WTC11 (cell line): ENCODE measurements around the gene INS. TPM values are rescaled to one million over a fixed set of nuclear protein-coding genes. Genes with fewer than 3 reads are reported as not detected.
"Not testable (repeated sequence)": the region's sequence is repeated elsewhere in the genome, so short reads cannot be mapped to it uniquely, and the experiment has no call there.

Experiments used
- ATAC-seq: fragments of 200-7000 bp; cut with Tn5 transposase; 2 replicates; pipeline ENCODE4 v1.10.0; 2021; ENCODE audit warnings: mild to moderate bottlenecking, moderate library complexity
- CTCF ChIA-PET: fragments of 300-600 bp; sonication (Branson Sonifier 250); formaldehyde crosslinking; loops from one replicate; lab custom pipeline; 2021; ENCODE audit warnings: antibody characterized with exemption; lab: Charles Lee
- POLR2A ChIA-PET: fragments of 350-600 bp; sonication (Branson Sonifier 250); formaldehyde crosslinking; loops from one replicate; lab custom pipeline; 2021; ENCODE audit warnings: antibody characterized with exemption; lab: Charles Lee
- DNase-seq: peaks from one replicate; pipeline ENCODE4 v3.0.0; 2021; ENCODE audit warnings: low spot score
- H3K27ac Mint-ChIP-seq: 2 replicates; pipeline ENCODE4 v1.8.0; 2021; ENCODE audit warnings: mixed read lengths
- H3K27me3 Mint-ChIP-seq: 2 replicates; pipeline ENCODE4 v1.8.0; 2021; ENCODE audit warnings: low read depth, mild to moderate bottlenecking, moderate library complexity, mixed read lengths
- H3K36me3 Mint-ChIP-seq: 2 replicates; pipeline ENCODE4 v1.8.0; 2021; ENCODE audit warnings: mixed read lengths
- H3K4me1 Mint-ChIP-seq: 2 replicates; pipeline ENCODE4 v1.8.0; 2022; ENCODE audit warnings: mixed read lengths
- H3K4me3 Mint-ChIP-seq: 2 replicates; pipeline ENCODE4 v1.8.0; 2021; ENCODE audit warnings: mild to moderate bottlenecking, moderate library complexity, mixed read lengths
- H3K9me3 Mint-ChIP-seq: 2 replicates; pipeline ENCODE4 v1.8.0; 2021; ENCODE audit warnings: mixed read lengths
- GABPB1 ChIP-seq: sonication (generic); formaldehyde crosslinking; IDR thresholded peaks from 2 replicates; pipeline ENCODE4 v1.8.1; 2023; ENCODE audit warnings: mild to moderate bottlenecking, missing genetic modification reagents
- HMGA2 ChIP-seq: fragments of 250-450 bp; sonication (Bioruptor Pico); IDR thresholded peaks from 2 replicates; pipeline ENCODE4 v1.4.0; 2021; ENCODE audit warnings: mild to moderate bottlenecking, moderate library complexity
- KAT7 ChIP-seq: sonication (generic); formaldehyde crosslinking; IDR thresholded peaks from 2 replicates; pipeline ENCODE4 v1.8.1; 2023; ENCODE audit warnings: missing genetic modification reagents, mild to moderate bottlenecking, borderline replicate concordance
- NR2C2 ChIP-seq: sonication (generic); formaldehyde crosslinking; IDR thresholded peaks from 2 replicates; pipeline ENCODE4 v1.8.0; 2022; ENCODE audit warnings: mild to moderate bottlenecking, missing genetic modification reagents
- OVOL2 ChIP-seq: fragments of 250-450 bp; sonication (Bioruptor Pico); IDR thresholded peaks from 2 replicates; pipeline ENCODE4 v1.9.0; 2021; ENCODE audit warnings: mild to moderate bottlenecking, borderline replicate concordance
- PRRX2 ChIP-seq: fragments of 250-450 bp; sonication (Bioruptor Pico); IDR thresholded peaks from 2 replicates; pipeline ENCODE4 v1.8.0; 2021; ENCODE audit warnings: mild to moderate bottlenecking
- TCF7 ChIP-seq: sonication (generic); formaldehyde crosslinking; IDR thresholded peaks from 2 replicates; pipeline ENCODE4 v1.8.0; 2022; ENCODE audit warnings: mild to moderate bottlenecking, low read depth, missing genetic modification reagents, moderate library complexity
- TP53 ChIP-seq: sonication (generic); formaldehyde crosslinking; IDR thresholded peaks from 2 replicates; pipeline ENCODE4 v1.8.1; 2023; ENCODE audit warnings: mild to moderate bottlenecking, missing genetic modification reagents
- USF2 ChIP-seq: sonication (generic); formaldehyde crosslinking; IDR thresholded peaks from 2 replicates; pipeline ENCODE4 v1.8.1; 2023; ENCODE audit warnings: mild to moderate bottlenecking, missing genetic modification reagents, moderate library complexity
- ZBTB43 ChIP-seq: sonication (generic); formaldehyde crosslinking; IDR thresholded peaks from 2 replicates; pipeline ENCODE4 v1.8.1; 2023; ENCODE audit warnings: mild to moderate bottlenecking, missing genetic modification reagents
- ZNF219 ChIP-seq: sonication (generic); formaldehyde crosslinking; IDR thresholded peaks from 2 replicates; pipeline ENCODE4 v1.8.0; 2023; ENCODE audit warnings: missing genetic modification reagents, mild to moderate bottlenecking, borderline replicate concordance
- total RNA-seq: library from RNA; stranded (reverse); gene quantifications from 3 replicates; pipeline ENCODE4 v1.2.3, GENCODE V29; 2021
- TF ChIP-seq, protein P1 (sequence below): sonication (generic); formaldehyde crosslinking; IDR thresholded peaks from 2 replicates; pipeline ENCODE4 v1.8.1; 2022; ENCODE audit warnings: mild to moderate bottlenecking, missing genetic modification reagents, moderate library complexity, borderline replicate concordance
- TF ChIP-seq, protein P2 (sequence below): sonication (generic); formaldehyde crosslinking; IDR thresholded peaks from 2 replicates; pipeline ENCODE4 v1.8.1; 2022; ENCODE audit warnings: missing genetic modification reagents, borderline replicate concordance
- TF ChIP-seq, protein P3 (sequence below): fragments of 250-450 bp; sonication (Bioruptor Pico); IDR thresholded peaks from 2 replicates; pipeline ENCODE4 v1.9.0; 2021; ENCODE audit warnings: moderate library complexity, mild to moderate bottlenecking, inconsistent platforms, borderline replicate concordance
- TF ChIP-seq, protein P4 (sequence below): fragments of 250-450 bp; sonication (Bioruptor Pico); IDR thresholded peaks from 2 replicates; pipeline ENCODE4 v1.9.0; 2021; ENCODE audit warnings: mild to moderate bottlenecking
- TF ChIP-seq, protein P5 (sequence below): sonication (generic); formaldehyde crosslinking; IDR thresholded peaks from 2 replicates; pipeline ENCODE4 v1.8.0; 2023; ENCODE audit warnings: missing genetic modification reagents, mild to moderate bottlenecking, borderline replicate concordance

Gene INS
- total RNA-seq, 1 experiment from 2014 or later, result not detected

DNA sequence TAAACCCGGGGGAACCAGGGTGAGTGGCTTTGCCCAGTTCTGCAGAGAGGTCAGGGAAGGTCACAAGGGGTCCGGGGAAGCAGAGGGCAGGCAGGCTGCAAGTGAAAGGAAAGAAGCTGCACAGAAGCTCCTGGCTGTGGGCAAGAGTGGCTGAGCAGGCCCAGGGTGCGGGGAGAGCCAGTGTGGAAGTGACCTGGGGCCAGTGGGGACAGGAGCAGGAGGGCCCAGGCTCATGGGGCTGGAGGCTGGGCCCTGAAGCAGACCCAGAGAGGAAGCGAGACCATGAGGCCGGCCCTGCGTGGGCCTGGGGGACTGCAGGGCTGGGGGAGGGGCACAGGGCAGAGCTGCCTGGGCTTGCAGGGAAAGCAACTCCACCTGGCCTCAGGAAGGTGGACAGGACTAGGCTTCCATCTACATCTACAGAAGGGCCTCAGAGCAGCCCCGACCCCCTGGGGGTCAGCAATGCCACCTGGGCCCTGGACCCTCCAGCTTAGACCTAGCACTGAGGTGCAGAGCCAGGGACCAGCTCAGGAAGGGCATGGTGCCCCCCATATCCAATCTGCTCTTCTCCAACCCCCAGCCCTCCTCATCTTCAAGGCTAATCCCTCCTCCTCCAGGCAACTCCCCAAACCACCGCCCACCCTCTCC is 33.4 kb downstream of the INS start:
- Mint-ChIP-seq H3K9me3 (peaks cover 5% of the 10 kb centered on the region; the same call in 1 of the 2 replicates), H3K4me1 (no peaks in the 10 kb centered on the region), H3K27ac (no peak overlapping the region), H3K27me3 (peaks cover 13% of the 10 kb centered on the region), H3K36me3 (no peaks in the 10 kb centered on the region), H3K4me3 (no peak overlapping the region)
- DNase-seq, result no peak
- CTCF ChIA-PET, result interaction anchor here (0.8 to 1.2 kb wide), 3 partner anchors 23 to 30 kb away, joined by 3 read pairs; no protein-coding TSS in a partner anchor
- POLR2A ChIA-PET, result no interaction called here
- TF ChIP-seq, protein P1, sequence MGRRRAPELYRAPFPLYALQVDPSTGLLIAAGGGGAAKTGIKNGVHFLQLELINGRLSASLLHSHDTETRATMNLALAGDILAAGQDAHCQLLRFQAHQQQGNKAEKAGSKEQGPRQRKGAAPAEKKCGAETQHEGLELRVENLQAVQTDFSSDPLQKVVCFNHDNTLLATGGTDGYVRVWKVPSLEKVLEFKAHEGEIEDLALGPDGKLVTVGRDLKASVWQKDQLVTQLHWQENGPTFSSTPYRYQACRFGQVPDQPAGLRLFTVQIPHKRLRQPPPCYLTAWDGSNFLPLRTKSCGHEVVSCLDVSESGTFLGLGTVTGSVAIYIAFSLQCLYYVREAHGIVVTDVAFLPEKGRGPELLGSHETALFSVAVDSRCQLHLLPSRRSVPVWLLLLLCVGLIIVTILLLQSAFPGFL, result no peak
- TF ChIP-seq HMGA2 (CRISPR knock-in tag) (no peak), NR2C2 (no peak), ZBTB43 (CRISPR knock-in tag) (no peak), TCF7 (CRISPR knock-in tag) (no peak)
- TF ChIP-seq, protein P2, sequence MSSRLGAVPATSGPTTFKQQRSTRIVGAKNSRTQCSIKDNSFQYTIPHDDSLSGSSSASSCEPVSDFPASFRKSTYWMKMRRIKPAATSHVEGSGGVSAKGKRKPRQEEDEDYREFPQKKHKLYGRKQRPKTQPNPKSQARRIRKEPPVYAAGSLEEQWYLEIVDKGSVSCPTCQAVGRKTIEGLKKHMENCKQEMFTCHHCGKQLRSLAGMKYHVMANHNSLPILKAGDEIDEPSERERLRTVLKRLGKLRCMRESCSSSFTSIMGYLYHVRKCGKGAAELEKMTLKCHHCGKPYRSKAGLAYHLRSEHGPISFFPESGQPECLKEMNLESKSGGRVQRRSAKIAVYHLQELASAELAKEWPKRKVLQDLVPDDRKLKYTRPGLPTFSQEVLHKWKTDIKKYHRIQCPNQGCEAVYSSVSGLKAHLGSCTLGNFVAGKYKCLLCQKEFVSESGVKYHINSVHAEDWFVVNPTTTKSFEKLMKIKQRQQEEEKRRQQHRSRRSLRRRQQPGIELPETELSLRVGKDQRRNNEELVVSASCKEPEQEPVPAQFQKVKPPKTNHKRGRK (CRISPR knock-in tag), result no peak
- TF ChIP-seq, protein P3, sequence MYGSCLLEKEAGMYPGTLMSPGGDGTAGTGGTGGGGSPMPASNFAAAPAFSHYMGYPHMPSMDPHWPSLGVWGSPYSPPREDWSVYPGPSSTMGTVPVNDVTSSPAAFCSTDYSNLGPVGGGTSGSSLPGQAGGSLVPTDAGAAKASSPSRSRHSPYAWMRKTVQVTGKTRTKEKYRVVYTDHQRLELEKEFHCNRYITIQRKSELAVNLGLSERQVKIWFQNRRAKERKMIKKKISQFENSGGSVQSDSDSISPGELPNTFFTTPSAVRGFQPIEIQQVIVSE, result no peak
- TF ChIP-seq, protein P4, sequence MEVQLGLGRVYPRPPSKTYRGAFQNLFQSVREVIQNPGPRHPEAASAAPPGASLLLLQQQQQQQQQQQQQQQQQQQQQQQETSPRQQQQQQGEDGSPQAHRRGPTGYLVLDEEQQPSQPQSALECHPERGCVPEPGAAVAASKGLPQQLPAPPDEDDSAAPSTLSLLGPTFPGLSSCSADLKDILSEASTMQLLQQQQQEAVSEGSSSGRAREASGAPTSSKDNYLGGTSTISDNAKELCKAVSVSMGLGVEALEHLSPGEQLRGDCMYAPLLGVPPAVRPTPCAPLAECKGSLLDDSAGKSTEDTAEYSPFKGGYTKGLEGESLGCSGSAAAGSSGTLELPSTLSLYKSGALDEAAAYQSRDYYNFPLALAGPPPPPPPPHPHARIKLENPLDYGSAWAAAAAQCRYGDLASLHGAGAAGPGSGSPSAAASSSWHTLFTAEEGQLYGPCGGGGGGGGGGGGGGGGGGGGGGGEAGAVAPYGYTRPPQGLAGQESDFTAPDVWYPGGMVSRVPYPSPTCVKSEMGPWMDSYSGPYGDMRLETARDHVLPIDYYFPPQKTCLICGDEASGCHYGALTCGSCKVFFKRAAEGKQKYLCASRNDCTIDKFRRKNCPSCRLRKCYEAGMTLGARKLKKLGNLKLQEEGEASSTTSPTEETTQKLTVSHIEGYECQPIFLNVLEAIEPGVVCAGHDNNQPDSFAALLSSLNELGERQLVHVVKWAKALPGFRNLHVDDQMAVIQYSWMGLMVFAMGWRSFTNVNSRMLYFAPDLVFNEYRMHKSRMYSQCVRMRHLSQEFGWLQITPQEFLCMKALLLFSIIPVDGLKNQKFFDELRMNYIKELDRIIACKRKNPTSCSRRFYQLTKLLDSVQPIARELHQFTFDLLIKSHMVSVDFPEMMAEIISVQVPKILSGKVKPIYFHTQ (CRISPR knock-in tag), result no peak
- TF ChIP-seq, protein P5, sequence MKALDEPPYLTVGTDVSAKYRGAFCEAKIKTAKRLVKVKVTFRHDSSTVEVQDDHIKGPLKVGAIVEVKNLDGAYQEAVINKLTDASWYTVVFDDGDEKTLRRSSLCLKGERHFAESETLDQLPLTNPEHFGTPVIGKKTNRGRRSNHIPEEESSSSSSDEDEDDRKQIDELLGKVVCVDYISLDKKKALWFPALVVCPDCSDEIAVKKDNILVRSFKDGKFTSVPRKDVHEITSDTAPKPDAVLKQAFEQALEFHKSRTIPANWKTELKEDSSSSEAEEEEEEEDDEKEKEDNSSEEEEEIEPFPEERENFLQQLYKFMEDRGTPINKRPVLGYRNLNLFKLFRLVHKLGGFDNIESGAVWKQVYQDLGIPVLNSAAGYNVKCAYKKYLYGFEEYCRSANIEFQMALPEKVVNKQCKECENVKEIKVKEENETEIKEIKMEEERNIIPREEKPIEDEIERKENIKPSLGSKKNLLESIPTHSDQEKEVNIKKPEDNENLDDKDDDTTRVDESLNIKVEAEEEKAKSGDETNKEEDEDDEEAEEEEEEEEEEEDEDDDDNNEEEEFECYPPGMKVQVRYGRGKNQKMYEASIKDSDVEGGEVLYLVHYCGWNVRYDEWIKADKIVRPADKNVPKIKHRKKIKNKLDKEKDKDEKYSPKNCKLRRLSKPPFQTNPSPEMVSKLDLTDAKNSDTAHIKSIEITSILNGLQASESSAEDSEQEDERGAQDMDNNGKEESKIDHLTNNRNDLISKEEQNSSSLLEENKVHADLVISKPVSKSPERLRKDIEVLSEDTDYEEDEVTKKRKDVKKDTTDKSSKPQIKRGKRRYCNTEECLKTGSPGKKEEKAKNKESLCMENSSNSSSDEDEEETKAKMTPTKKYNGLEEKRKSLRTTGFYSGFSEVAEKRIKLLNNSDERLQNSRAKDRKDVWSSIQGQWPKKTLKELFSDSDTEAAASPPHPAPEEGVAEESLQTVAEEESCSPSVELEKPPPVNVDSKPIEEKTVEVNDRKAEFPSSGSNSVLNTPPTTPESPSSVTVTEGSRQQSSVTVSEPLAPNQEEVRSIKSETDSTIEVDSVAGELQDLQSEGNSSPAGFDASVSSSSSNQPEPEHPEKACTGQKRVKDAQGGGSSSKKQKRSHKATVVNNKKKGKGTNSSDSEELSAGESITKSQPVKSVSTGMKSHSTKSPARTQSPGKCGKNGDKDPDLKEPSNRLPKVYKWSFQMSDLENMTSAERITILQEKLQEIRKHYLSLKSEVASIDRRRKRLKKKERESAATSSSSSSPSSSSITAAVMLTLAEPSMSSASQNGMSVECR (CRISPR knock-in tag), result no peak
- TF ChIP-seq, all 79 proteins: peak for 0
- no peak for ATAC-seq

GRCh38 chr11:2126520-2127085 is 34.4 kb downstream of the INS start:
- TF ChIP-seq KAT7 (no peak), PRRX2 (CRISPR knock-in tag) (no peak), ZNF219 (CRISPR knock-in tag) (no peak), OVOL2 (CRISPR knock-in tag) (no peak), USF2 (CRISPR knock-in tag) (no peak), TP53 (CRISPR knock-in tag) (no peak), GABPB1 (CRISPR knock-in tag) (no peak)
- no peaks in the 10 kb centered on the region; the same call in 1 of the 2 replicates for H3K4me1 Mint-ChIP-seq
- no peaks in the 10 kb centered on the region for H3K36me3 Mint-ChIP-seq
- DNase-seq (no peak), ATAC-seq (no peak)
- H3K9me3 Mint-ChIP-seq, result peaks cover 5% of the 10 kb centered on the region; the same call in 1 of the 2 replicates
- H3K4me3 Mint-ChIP-seq, result no peak overlapping the region
- H3K27me3 Mint-ChIP-seq, result peaks cover 5% of the 10 kb centered on the region
- ChIA-PET CTCF (no interaction called here), POLR2A (no interaction called here)
- H3K27ac Mint-ChIP-seq, result no peak overlapping the region

GRCh38 chr11:2124736-2125484 is 36.1 kb downstream of the INS start:
- DNase-seq, POLR2A ChIA-PET, H3K4me1 Mint-ChIP-seq, H3K27ac Mint-ChIP-seq, ATAC-seq, H3K36me3 Mint-ChIP-seq, H3K27me3 Mint-ChIP-seq, H3K4me3 Mint-ChIP-seq, H3K9me3 Mint-ChIP-seq: not testable (repeated sequence)
- CTCF ChIA-PET, result interaction anchor here (0.9 kb wide), 1 partner anchor 87 kb away, joined by 3 read pairs; no protein-coding TSS in a partner anchor
